Measurements from ENCODE around the gene ARRDC5.
A peak's percentile ranks its signal among the peaks of the same experiment; 100 is the strongest.
"Not testable (repeated sequence)": the region's sequence is repeated elsewhere in the genome, so short reads cannot be mapped to it uniquely, and the experiment has no call there.

The ARRDC5 gene

DNA sequence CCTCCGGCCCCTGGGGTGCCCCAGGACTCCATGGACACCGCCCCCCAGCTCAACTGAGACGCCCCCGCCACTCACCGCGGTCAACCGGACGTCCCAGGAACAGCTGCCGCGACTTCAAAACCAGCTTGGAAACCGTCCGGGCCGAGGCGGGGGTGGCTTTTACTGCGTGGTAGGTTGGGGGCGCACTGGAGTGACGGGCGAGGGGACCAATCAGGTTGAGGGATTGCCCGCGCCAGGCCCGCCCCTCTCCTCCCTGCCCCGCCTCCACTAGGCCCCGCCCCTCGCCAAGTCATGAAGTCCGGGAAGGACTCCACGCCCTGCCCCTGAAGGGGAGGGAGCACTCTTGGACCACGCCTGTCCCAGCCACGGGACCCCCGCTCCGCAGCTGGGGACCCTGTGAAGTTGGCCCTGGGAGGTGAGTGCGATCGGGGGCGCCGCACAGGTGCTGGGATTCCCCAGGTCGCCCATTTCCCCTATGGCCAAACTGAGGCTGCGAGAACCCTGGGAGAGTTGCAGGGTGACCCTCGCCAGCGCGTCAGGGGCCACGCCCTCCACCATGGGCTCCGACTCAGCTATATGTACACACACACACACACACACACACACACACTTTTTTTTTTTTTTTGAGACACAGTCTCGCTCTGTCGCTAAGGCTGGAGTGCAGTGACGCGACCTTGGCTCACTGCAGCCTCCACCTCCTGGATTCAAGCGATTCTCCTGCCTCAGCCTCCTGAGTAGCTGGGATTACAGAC is 35.0 kb downstream of the ARRDC5 start, which contains the start of gene PLIN3:
Gene PLIN3 (minus strand): TSS at position 134 of the 752 bp plus-strand sequence. CDS start 6,273 bp downstream, outside the sequence.
- DNase-seq = peak; percentile 94

DNA sequence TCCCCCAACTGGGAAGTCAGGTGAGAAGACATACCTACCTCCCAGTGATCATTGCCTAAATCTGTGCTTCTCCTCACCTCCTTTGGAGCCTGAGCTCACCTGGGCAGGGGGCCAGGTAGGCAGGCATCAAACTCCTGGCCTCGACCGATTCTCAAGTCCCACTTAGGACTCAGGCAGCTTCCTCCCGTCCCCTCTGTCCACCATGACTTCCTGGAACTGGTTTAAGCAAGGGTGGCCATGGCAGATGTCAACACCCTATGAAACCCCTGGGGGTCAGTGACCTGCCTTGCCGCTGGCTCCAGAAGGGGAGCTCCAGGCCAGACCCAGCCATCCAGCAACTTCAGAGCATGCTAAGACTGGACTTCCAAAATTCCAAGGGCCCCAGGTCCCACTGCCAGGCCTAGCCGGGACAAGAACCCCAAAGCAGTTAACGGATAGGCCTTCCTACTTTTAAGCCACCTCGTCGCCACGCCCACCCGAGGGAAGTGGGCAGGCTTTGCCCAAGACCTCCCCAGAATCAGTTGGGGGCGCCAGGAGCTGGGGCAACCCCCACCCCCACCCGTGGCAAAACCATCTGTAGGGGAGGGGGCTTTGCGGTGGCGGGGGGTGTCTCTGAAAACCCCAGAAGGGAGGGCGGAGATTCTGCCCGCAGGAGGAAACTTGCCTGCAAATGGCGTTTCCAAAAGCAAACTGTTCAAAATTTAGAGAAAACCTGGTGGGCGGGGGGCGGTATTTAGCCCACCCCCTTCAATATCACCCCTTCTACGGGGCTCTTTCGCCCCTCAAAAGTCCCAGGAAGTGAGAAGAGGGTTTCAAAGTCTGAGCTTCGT is 35.9 kb downstream of the ARRDC5 start:
- DNase-seq = peak; percentile 60

DNA sequence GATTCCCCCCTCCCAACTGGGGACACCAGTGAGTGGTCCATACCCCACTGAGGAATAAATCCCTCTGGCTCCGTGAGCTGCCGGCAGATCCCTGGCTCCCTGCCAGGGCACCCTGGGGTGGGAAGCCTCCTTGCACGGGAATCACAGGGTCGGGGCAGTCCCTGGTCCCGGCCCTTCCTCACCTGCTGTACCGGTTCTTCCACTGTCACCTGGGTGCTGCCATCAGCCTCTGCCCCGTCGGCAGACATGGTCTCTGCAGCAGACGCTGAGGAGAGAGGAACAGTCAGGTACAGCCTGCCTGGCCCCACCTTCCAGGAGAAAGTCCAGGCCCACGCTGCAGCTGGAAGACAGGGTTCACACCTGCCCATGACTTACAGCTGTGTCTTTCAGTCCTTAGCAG is 41.5 kb downstream of the ARRDC5 start:
- no peak for DNase-seq

DNA sequence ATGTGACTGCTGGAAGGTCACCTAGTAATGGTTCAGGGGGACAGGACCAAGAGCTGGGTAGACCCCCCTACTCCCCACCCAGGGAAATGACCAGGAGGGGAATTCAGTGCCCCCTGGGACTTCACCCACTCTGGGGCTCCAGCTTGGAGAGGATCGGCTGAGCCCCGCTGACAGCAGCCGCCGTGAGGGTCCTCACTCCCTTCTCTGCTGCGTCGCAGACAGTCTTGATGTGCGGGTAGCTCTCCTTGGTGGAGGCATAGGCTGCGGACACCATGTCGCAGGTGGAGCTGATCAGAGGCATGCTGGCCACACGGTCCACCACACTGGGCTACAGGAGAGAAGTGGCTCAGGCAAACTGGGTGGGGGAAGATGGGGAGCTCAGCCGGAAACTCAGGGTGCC is 43.0 kb downstream of the ARRDC5 start:
- no peak for DNase-seq

DNA sequence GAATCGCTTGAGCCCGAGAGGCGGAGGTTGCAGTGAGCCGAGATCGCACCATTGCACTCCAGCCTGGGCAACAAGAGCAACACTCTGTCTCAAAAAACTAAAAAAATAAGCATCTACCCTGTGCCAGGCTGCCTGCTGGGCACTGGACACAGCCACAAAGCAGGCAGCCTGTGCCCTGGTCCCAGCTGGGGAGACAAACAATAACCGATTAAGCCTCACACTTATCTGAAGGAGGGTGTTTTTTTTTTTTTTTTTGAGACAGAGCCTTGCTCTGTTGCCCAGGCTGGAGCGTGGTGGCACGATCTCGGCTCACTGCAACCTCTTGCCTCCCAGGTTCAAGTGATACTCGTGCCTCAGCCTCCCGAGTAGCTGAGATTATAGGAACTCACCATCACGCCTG is 46.2 kb downstream of the ARRDC5 start:
- DNase-seq = not testable (repeated sequence)

DNA sequence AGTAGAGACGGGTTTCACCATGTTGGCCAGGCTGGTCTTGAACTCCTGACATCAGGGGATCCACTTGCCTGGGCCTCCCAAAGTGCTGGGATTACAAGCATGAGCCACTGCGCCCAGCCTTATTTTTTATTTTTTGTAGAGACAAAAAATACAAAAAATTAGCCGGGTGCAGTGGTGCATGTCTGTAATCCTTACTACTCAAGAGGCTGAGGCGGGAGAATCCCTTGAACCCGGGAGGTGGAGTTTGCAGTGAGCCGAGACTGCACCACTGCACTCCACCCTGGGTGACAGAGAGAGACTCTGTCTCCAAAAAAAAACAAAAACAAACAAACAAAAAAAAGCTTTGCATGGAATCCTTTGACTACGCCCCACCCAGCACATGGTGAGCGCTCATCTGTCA is 49.2 kb downstream of the ARRDC5 start:
- not testable (repeated sequence) for DNase-seq

DNA sequence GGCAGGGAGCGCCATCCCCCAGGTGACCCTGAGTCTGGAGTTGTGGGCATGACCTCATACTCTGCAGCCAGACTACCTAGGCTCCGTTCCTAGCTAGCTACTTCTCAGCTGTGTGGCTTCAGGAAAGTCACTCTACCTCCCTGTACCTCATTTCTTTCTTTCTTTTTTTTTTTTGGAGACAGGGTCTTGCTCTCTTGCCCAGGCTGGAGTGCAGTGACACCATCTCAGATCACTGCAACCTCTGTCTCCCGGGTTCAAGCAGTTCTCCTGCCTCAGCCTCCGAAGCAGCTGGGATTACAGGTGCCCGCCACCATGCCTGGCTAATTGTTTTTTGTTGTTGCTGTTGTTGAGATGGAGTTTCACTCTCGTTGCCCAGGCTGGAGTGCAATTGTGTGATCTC is 50.2 kb downstream of the ARRDC5 start:
- no peak for DNase-seq

DNA sequence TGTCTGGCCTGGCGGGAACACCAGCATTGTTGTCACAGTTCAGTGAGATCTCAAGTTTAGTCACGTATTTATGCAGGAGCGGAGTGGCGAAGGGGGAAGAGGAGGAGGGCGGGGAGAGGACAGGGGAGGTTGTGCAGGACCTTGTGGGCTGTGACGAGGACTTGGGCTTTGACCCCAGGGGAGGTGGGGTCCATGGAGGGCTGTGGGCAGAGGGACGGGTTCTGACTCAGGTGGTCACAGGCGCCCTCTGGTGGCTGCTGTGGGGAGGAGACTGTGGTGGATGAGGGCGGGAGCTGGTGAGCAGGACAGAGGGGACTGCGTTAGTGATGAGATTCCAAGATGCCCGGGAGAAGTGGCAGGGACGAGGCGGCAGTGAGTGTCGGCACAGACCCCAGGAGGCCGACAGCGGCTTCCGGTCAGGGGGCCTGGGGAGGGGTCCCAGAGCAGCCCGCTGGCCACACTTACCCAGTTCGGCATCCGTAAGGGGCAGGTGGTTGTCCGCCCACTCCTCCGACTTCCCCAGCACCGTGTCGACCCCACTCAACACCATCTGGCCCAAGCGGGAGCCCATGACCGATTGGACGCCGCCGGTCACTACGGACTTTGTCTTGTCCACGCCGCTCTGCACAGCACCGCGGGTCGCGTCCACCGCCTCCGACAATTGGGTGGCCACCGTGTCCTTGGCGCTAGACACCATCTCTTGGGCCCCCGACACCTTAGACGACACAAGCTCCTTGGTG is 51.0 kb downstream of the ARRDC5 start:
- DNase-seq = peak; percentile 82

DNA sequence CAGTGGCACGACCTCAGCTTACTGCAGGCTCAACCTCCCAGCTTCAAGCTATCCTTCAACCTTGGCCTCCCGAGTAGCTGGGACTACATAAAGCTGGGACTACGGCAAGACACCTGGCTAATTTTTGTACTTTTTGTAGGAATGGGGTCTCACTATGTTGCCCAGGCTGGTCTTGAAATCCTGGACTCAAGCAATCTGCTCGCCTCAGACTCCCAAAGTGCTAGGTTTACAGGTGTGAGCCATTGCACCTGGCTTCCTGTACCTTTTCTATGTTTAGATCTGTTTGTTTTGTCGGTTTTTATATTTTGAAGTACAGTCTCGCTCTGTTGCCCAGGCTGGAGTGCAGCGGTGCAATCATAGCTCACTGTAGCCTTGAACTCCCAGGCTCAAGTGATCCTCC is 53.7 kb downstream of the ARRDC5 start:
- DNase-seq = no peak

DNA sequence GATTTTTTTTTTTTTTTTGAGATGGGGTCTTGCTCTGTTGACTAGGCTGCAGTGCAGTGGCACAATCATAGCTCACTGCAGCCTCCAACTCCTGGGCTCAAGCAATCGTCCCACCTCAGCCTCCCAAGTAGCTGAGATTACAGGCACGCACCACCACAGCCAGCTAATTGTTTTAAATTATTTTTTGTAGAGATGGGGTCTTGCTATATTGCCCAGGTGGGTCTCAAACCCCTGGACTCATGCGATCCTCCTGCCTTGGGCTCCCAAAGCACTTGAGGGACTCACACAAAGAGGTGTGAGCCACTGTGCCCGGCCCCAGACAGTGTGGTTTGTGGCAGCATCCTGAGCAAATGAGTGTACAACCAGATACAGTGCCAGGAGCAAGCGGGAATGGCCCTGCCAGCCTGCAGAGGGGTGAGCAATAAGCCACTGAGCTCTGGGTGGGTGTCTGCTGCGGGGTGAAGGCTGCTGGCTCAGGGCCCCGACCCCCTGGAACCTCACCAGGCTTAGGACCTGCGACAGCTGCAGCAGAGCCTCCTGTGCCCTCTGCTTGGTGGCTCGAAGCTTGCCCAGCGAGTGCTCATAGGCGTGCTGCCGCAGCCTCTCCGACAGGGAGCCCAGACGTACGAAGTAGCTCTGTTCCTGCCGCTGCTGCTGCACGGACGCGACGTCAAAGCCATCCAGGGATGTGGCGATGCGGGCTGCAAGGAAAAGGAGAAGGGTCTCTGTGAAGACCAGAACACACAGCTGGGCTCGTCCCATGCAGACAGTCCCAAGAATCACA is 55.3 kb downstream of the ARRDC5 start:
- no peak for DNase-seq

DNA sequence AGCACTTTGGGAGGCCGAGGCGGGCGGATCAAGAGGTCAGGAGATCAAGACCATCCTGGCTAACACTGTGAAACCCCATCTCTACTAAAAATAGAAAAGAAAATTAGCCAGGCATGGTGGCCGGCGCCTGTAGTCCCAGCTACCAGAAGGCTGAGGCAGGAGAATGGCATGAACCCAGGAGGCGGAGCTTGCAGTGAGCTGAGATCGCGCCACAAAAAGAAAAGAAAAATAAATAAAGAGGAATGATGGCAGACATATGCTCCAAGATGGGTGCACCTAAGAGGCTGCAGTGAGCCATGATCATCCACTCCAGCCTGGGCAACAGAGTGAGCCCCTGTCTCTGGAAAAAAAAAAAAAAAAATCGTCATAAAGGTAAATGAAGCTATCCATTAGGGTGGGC is 56.7 kb downstream of the ARRDC5 start:
- DNase-seq = not testable (repeated sequence)

DNA sequence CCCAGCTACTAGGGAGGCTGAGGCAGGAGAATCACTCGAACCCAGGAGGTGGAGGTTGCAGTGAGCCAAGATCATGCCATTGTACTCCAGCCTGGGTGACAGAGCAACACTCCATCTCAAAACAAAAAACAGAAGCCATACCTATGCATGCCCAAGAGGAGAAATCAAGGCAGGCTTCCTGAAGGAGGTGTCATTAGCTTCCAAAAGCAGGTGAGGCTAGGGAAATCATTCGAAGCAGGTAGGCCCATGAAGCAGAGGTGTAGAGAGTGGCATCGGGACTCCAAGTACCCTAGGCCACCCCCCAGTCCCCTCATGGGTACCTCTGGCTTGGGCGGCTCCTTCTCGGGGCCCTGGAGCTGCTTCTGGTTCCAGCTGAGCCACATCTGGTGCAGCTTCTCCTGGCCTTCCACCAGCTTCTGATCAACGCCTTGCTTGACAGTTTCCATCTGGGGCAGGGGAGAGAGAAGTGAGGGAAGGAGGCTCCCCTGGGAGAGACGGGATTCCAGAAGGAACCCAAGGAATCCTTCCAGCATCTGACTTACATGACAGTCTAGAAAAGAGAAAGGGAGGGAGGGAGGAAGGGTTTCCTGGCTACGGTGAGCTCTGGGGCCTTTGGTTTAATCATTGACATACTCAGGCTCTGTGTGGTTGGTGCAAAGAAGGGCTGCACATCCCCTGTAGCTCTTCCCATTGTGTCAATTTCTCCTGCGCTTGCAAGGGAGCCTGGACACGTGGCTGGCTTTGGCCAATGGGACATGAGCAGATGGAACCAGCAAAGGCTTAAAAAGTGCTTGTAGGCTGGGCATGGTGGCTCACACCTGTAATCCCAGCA is 58.1 kb downstream of the ARRDC5 start:
- DNase-seq = no peak

DNA sequence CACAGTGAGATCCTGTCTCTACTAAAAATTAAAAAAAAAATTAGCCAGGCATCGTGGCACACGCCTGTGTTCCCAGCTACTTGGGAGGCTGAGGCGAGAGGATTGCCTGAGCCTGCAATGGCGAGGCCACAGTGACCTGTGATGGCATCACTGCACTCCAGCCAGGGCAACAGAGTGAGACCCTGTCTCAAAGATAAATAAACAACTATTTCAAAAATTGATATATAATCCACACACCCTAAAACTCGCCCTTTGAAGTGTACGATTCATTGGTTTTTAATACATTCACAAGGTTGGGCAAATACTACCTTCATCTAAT is 59.1 kb downstream of the ARRDC5 start:
- DNase-seq = no peak

Measured in CD4-positive, alpha-beta T cell treated with Interleukin-6 for 4 hours (primary cell).